MM.1S (cell line): ENCODE measurements around the gene BMAL1.

Experiments used
- DNase-seq: peaks from one replicate; pipeline ENCODE4 v3.0.0-alpha.2; 2015
- H2AFZ ChIP-seq: fragments of 300-600 bp; sonication (generic); 2 replicates; pipeline ENCODE4 v1.6.0; 2016; ENCODE audit warnings: antibody characterized with exemption, low read length
- H3F3A ChIP-seq: fragments of 300-600 bp; sonication (generic); 2 replicates; pipeline ENCODE4 v1.6.1; 2016; ENCODE audit warnings: mild to moderate bottlenecking, antibody characterized with exemption, low read length, moderate library complexity, mixed read lengths; ENCODE audit not compliant: insufficient read depth
- H3K27ac ChIP-seq: fragments of 300-600 bp; sonication (generic); 2 replicates; pipeline ENCODE4 v1.5.1; 2016; ENCODE audit warnings: mild to moderate bottlenecking, low read length
- H3K27me3 ChIP-seq: fragments of 300-600 bp; sonication (generic); replicated peaks from 2 replicates; pipeline ENCODE4 v1.6.0; 2016; ENCODE audit warnings: low read length; ENCODE audit not compliant: insufficient read depth
- H3K36me3 ChIP-seq: fragments of 300-600 bp; sonication (generic); replicated peaks from 2 replicates; pipeline ENCODE4 v1.6.1; 2016; ENCODE audit warnings: mild to moderate bottlenecking, low read length, mixed read lengths; ENCODE audit not compliant: insufficient read depth
- H3K4me1 ChIP-seq: fragments of 300-600 bp; sonication (generic); 2 replicates; pipeline ENCODE4 v1.6.1; 2016; ENCODE audit warnings: low read length, mixed read lengths
- H3K4me2 ChIP-seq: fragments of 300-600 bp; sonication (generic); 2 replicates; pipeline ENCODE4 v1.6.0; 2016; ENCODE audit warnings: low read depth, low read length
- H3K4me3 ChIP-seq: fragments of 300-600 bp; sonication (generic); 2 replicates; pipeline ENCODE4 v1.5.1; 2016; ENCODE audit warnings: low read length, mixed read lengths
- H3K79me2 ChIP-seq: fragments of 300-600 bp; sonication (generic); 2 replicates; pipeline ENCODE4 v1.6.1; 2016; ENCODE audit warnings: mixed run types, low read length, mixed read lengths
- H3K9ac ChIP-seq: fragments of 300-600 bp; sonication (generic); 2 replicates; pipeline ENCODE4 v1.6.1; 2016; ENCODE audit warnings: low read length, mixed read lengths
- H3K9me2 ChIP-seq: fragments of 300-600 bp; sonication (generic); replicated peaks from 2 replicates; pipeline ENCODE4 v1.6.1; 2016; ENCODE audit warnings: mild to moderate bottlenecking, low read length, mixed read lengths; ENCODE audit not compliant: insufficient read depth
- H3K9me3 ChIP-seq: fragments of 300-600 bp; sonication (generic); replicated peaks from 2 replicates; pipeline ENCODE4 v1.6.1; 2016; ENCODE audit warnings: mild to moderate bottlenecking, low read length, mixed read lengths; ENCODE audit not compliant: insufficient read depth
- H4K20me1 ChIP-seq: fragments of 300-600 bp; sonication (generic); 2 replicates; pipeline ENCODE4 v1.6.1; 2016; ENCODE audit warnings: mild to moderate bottlenecking, low read length, moderate library complexity, mixed read lengths; ENCODE audit not compliant: insufficient read depth
- EZH2 ChIP-seq: fragments of 300-600 bp; sonication (generic); optimal IDR thresholded peaks from 2 replicates; pipeline ENCODE3; 2017; ENCODE audit warnings: low read depth, mild to moderate bottlenecking, antibody characterized with exemption, low read length, mixed read lengths
- EZH2phosphoT487 ChIP-seq: fragments of 300-600 bp; sonication (generic); IDR thresholded peaks from 2 replicates; pipeline ENCODE4 v1.6.1; 2018; ENCODE audit warnings: antibody characterized with exemption, low read length
- TF ChIP-seq, protein P1 (sequence below): fragments of 300-600 bp; sonication (generic); IDR thresholded peaks from 2 replicates; pipeline ENCODE4 v1.5.1; 2016; ENCODE audit warnings: antibody characterized with exemption, low read length, mixed read lengths

BMAL1 gene

GRCh38 chr11:13242564-13242963 lies 35.0 kb upstream of the BMAL1 start:
- Histone ChIP-seq H3F3A (no peaks in the 10 kb centered on the region), H4K20me1 (no peaks in the 10 kb centered on the region), H3K27ac (no peak overlapping the region), H3K4me1 (no peaks in the 10 kb centered on the region), H3K4me3 (no peak overlapping the region), H2AFZ (no peak overlapping the region), H3K4me2 (no peak overlapping the region), H3K36me3 (no peaks in the 10 kb centered on the region), H3K9ac (no peak overlapping the region), H3K9me3 (no peaks in the 10 kb centered on the region), H3K9me2 (no peaks in the 10 kb centered on the region), H3K27me3 (no peaks in the 10 kb centered on the region), H3K79me2 (no peaks in the 10 kb centered on the region)
- TF ChIP-seq, protein P1, sequence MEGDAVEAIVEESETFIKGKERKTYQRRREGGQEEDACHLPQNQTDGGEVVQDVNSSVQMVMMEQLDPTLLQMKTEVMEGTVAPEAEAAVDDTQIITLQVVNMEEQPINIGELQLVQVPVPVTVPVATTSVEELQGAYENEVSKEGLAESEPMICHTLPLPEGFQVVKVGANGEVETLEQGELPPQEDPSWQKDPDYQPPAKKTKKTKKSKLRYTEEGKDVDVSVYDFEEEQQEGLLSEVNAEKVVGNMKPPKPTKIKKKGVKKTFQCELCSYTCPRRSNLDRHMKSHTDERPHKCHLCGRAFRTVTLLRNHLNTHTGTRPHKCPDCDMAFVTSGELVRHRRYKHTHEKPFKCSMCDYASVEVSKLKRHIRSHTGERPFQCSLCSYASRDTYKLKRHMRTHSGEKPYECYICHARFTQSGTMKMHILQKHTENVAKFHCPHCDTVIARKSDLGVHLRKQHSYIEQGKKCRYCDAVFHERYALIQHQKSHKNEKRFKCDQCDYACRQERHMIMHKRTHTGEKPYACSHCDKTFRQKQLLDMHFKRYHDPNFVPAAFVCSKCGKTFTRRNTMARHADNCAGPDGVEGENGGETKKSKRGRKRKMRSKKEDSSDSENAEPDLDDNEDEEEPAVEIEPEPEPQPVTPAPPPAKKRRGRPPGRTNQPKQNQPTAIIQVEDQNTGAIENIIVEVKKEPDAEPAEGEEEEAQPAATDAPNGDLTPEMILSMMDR, result no peak
- TF ChIP-seq EZH2phosphoT487, result no peak
- TF ChIP-seq EZH2, result no peak
- DNase-seq, result no peak

DNA sequence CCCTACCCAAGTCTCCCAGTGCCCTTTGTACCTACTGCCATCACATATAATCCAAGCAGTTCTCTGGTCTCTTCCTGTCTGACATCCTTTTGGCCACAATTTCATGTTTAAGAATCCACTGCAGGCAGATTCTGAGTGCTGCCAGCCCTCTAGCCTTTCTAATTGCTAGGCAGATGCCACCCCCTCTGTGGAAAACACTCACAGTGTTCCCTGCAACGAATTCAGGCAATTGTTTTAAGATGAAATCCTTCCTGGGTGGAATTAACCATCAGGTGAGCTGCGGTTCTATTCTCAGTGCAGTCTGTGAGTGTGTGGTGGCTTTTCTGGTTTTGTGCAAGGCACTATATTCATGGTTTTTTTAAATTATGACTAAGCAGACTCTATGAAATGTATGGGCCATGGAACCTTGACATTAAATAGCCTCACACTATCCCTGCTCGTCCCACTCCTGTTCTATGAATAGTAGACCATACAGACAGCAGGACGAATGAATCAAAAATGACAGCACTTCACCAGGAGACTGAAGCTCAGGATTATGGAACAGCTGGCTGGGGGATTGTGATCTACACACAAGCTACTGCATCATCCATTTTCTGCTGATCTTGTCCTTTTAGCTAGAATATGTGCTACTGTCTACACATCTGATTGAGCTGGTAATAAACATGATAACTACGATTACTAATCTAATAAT lies 29.8 kb upstream of the BMAL1 start:
- no peak overlapping the region for H2AFZ ChIP-seq

DNA sequence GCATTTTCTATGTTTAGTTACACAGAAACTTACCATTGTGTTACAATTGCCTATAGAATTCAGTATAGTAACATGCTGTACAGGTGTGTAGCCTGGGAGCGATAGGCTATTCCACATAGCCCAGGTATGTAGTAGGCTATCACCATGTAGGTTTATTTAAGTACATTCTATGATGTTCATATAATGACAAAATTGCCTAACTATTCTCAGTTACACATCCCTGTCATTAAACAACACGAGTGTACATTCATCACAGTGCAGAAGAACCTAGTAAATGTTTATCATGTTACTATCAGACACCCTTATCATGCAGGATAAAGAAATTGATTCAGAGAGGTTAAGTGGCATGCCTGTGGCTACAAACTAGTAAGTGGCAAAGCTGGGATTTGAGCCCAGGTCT lies 28.4 kb upstream of the BMAL1 start:
- H2AFZ ChIP-seq, result no peak overlapping the region
- H3K9me3 ChIP-seq, result no peaks in the 10 kb centered on the region
- H3K4me2 ChIP-seq, result no peak overlapping the region
- H4K20me1 ChIP-seq, result no peaks in the 10 kb centered on the region
- no peak overlapping the region for H3K9ac ChIP-seq
- H3F3A ChIP-seq, result no peaks in the 10 kb centered on the region
- no peaks in the 10 kb centered on the region for H3K27me3 ChIP-seq
- no peaks in the 10 kb centered on the region for H3K79me2 ChIP-seq
- DNase-seq, result no peak
- no peak overlapping the region for H3K27ac ChIP-seq
- no peak overlapping the region for H3K4me3 ChIP-seq
- TF ChIP-seq EZH2phosphoT487 (no peak), EZH2 (no peak)
- TF ChIP-seq, protein P1, result no peak
- no peaks in the 10 kb centered on the region for H3K36me3 ChIP-seq
- H3K4me1 ChIP-seq, result no peaks in the 10 kb centered on the region
- no peaks in the 10 kb centered on the region for H3K9me2 ChIP-seq

More for the DNA sequence above, 29.8 kb upstream of the BMAL1 start:
- no peak overlapping the region for H3K4me3 ChIP-seq
- H3K36me3 ChIP-seq, result no peaks in the 10 kb centered on the region
- no peak overlapping the region for H3K9ac ChIP-seq
- no peaks in the 10 kb centered on the region for H3K9me3 ChIP-seq
- no peak for DNase-seq
- H3K27me3 ChIP-seq, result no peaks in the 10 kb centered on the region
- no peaks in the 10 kb centered on the region for H3F3A ChIP-seq
- H3K27ac ChIP-seq, result no peak overlapping the region
- H3K4me2 ChIP-seq, result no peak overlapping the region
- H3K79me2 ChIP-seq, result no peaks in the 10 kb centered on the region
- TF ChIP-seq, protein P1, result no peak
- no peak for TF ChIP-seq EZH2phosphoT487
- no peak for TF ChIP-seq EZH2
- no peaks in the 10 kb centered on the region for H3K9me2 ChIP-seq
- no peaks in the 10 kb centered on the region for H4K20me1 ChIP-seq
- no peaks in the 10 kb centered on the region for H3K4me1 ChIP-seq
